ENCODE results near the gene CA4. TPM values are rescaled to one million over a fixed set of nuclear protein-coding genes. Genes with fewer than 3 reads are reported as not detected.

The CA4 gene
- total RNA-seq = not detected in 2 replicates

DNA sequence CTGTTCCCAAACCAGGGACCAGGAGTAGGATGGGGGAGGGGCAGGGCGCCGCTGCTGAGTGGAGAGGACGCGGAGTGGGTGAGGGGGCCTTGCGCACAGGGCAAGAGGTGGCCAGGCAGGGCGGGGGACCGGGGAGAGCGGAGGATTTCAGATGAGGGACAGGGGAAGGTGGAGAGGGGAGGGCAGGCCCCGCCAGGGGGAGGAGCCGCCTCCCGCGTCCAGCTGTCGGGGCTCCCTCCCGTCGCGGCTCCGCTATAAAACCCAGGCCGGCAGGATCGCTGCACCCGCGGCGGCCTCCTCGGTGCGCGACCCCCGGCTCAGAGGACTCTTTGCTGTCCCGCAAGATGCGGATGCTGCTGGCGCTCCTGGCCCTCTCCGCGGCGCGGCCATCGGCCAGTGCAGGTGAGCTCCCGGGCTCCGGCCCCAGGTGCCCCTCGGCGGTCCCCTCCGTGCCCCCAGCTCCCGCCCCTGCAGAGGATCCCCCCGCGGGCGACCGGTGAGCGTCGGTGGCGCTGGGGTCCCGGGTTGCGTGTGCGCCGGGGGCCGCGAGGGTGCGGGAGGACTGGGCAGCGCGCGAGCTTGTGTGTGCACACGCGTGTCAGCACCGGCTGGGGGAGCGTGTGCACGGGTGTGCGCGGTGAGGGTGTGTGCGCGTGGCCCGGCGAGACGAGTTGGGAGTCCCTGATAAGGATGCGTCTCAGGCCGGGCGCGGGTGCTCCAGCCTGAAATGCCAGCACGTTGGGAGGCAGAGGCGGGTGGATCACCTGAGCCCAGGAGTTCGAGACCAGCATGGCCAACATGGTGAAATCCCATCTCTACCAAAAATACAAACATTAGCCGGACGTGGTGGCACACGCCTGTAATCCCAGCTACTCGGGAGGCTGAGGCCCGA lies at the start of gene CA4:
CA4 (plus strand) TSS at position 283 of the 892 bp plus-strand sequence; CDS start at position 345, 62 bp downstream.

Other genes starting within 250 kb of the CA4 start
- gene RNFT1, start 185.2 kb upstream of the CA4 start, total RNA-seq = 13.6 and 16.4 TPM in 2 replicates
- gene HEATR6, start 71.1 kb upstream of the CA4 start, total RNA-seq = 15.7 and 31.5 TPM in 2 replicates
- gene USP32, start 242.2 kb downstream of the CA4 start, total RNA-seq = 61.5 and 87.6 TPM in 2 replicates